Mesenchymal stem cell (in vitro differentiated cells and primary cell): ENCODE data around the gene ASPHD2.

Experiments used
- DNase-seq: peaks from one replicate; pipeline ENCODE4 v3.0.0-alpha.2; 2013
- H2AFZ ChIP-seq: one replicate; pipeline ENCODE4 v1.6.1; 2013; ENCODE audit warnings: low read depth, mild to moderate bottlenecking, control low read depth, inconsistent platforms, low read length, moderate library complexity
- H2AK5ac ChIP-seq: 2 replicates; pipeline ENCODE4 v1.6.1; 2013; ENCODE audit warnings: low read length, moderate library complexity, mild to moderate bottlenecking, inconsistent platforms; ENCODE audit not compliant: severe bottlenecking
- H2BK120ac ChIP-seq: one replicate; pipeline ENCODE4 v1.6.1; 2013; ENCODE audit warnings: low read depth, mild to moderate bottlenecking, inconsistent platforms, low read length, moderate library complexity
- H2BK12ac ChIP-seq, 2 experiments: one replicate each; pipeline ENCODE4 v1.6.1; 2013; ENCODE audit warnings: inconsistent platforms in 2 of 2, low read length in 2 of 2, mild to moderate bottlenecking in 2 of 2, moderate library complexity in 2 of 2, control low read depth in 1 of 2
- H2BK15ac ChIP-seq: one replicate; pipeline ENCODE4 v1.6.1; 2013; ENCODE audit warnings: mild to moderate bottlenecking, low read depth, inconsistent platforms; ENCODE audit not compliant: poor library complexity, severe bottlenecking
- H2BK5ac ChIP-seq: 2 replicates; pipeline ENCODE4 v1.6.1; 2013; ENCODE audit warnings: low read depth, mild to moderate bottlenecking, low read length, control low read depth, inconsistent platforms; ENCODE audit not compliant: poor library complexity, severe bottlenecking
- H3K14ac ChIP-seq, 2 experiments: one replicate each; pipeline ENCODE4 v1.6.1; 2013; ENCODE audit warnings: inconsistent platforms in 2 of 2, low read length in 2 of 2, control low read depth in 1 of 2, mild to moderate bottlenecking in 1 of 2, moderate library complexity in 1 of 2
- H3K18ac ChIP-seq, 2 experiments: one replicate each; pipeline ENCODE4 v1.6.1; 2013; ENCODE audit warnings: inconsistent platforms in 2 of 2, low read length in 2 of 2, control low read depth in 1 of 2, low read depth in 1 of 2, mild to moderate bottlenecking in 1 of 2
- H3K23ac ChIP-seq, 2 experiments: one replicate each; pipeline ENCODE4 v1.6.1; 2013; ENCODE audit warnings: inconsistent platforms in 2 of 2, low read length in 2 of 2, mild to moderate bottlenecking in 2 of 2, moderate library complexity in 2 of 2, control low read depth in 1 of 2
- H3K27ac ChIP-seq: 2 replicates; pipeline ENCODE4 v1.5.1; 2013; ENCODE audit warnings: mild to moderate bottlenecking, moderate library complexity, low read length, control low read depth, inconsistent platforms; ENCODE audit not compliant: poor library complexity, severe bottlenecking
- H3K27me3 ChIP-seq, 2 experiments: 2 replicates each; pipeline versions ENCODE4 v1.6.1 to v1.7.0; 2013; ENCODE audit warnings: low read length in 2 of 2, mild to moderate bottlenecking in 2 of 2, moderate library complexity in 2 of 2, control low read depth in 1 of 2, inconsistent platforms in 1 of 2; ENCODE audit not compliant: control insufficient read depth in 1 of 2, insufficient read depth in 1 of 2
- H3K36me3 ChIP-seq, 2 experiments: 2 replicates each; pipeline versions ENCODE4 v1.6.1 to v1.7.0; 2013; ENCODE audit warnings: low read length in 2 of 2, control low read depth in 1 of 2, inconsistent platforms in 1 of 2, low read depth in 1 of 2, mild to moderate bottlenecking in 1 of 2; ENCODE audit not compliant: insufficient read depth in 2 of 2, control insufficient read depth in 1 of 2
- H3K4ac ChIP-seq, 2 experiments: one replicate each; pipeline ENCODE4 v1.6.1; 2013; ENCODE audit warnings: inconsistent platforms in 2 of 2, low read length in 2 of 2, mild to moderate bottlenecking in 2 of 2, moderate library complexity in 2 of 2, control low read depth in 1 of 2, low read depth in 1 of 2
- H3K4me1 ChIP-seq: 2 replicates; pipeline ENCODE4 v1.6.1; 2013; ENCODE audit warnings: low read depth, low read length, control low read depth; ENCODE audit not compliant: control insufficient read depth, insufficient read depth
- H3K4me2 ChIP-seq: 2 replicates; pipeline ENCODE4 v1.6.1; 2013; ENCODE audit warnings: low read length, mild to moderate bottlenecking, inconsistent platforms; ENCODE audit not compliant: poor library complexity, severe bottlenecking
- H3K4me3 ChIP-seq, 2 experiments: 2 replicates each; pipeline versions ENCODE4 v1.5.1 to v1.7.0; 2013; ENCODE audit warnings: low read length in 2 of 2, mild to moderate bottlenecking in 2 of 2, control low read depth in 1 of 2, low read depth in 1 of 2; ENCODE audit not compliant: insufficient read depth in 1 of 2
- H3K79me1 ChIP-seq: replicated peaks from 2 replicates; pipeline ENCODE4 v1.6.1; 2013; ENCODE audit warnings: mild to moderate bottlenecking, control low read depth, low read length, inconsistent platforms; ENCODE audit not compliant: poor library complexity, severe bottlenecking
- H3K9ac ChIP-seq: 2 replicates; pipeline ENCODE4 v1.7.0; 2013; ENCODE audit warnings: mild to moderate bottlenecking, low read length, moderate library complexity
- H3K9me3 ChIP-seq: 2 replicates; pipeline ENCODE4 v1.7.0; 2013; ENCODE audit warnings: mild to moderate bottlenecking, low read length; ENCODE audit not compliant: control insufficient read depth
- H4K8ac ChIP-seq: one replicate; pipeline ENCODE4 v1.6.1; 2013; ENCODE audit warnings: inconsistent platforms, mild to moderate bottlenecking, low read length, moderate library complexity
- H4K91ac ChIP-seq: one replicate; pipeline ENCODE4 v1.6.1; 2013; ENCODE audit warnings: mild to moderate bottlenecking, low read length, inconsistent platforms
- WGBS: methylation state at CpG from one replicate; pipeline ENCODE4 v1.1.7; 2013; ENCODE audit warnings: mixed read lengths; 5-methylcytosine and 5-hydroxymethylcytosine counted together

ASPHD2 gene

DNA sequence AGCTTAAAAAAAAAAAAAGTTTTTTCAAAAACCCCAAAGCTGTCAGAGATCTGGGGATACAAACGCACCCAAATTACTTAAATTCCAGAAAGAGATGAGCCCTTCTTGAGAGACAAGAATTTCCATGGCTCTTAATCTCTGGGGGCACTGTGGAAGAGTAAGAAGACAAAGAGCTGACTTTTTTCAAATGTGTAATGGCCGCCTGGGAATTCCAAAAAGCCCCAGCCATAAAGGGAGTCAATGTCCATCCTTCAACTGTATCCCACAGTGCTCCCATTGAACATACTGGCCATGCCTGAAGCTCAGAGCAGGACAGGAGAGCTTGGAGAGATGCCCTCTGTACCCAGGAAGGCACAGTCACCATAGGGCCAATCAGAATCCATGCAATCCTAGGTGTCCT, 37.4 kb upstream of the ASPHD2 start:
- Histone ChIP-seq H3K23ac (no peak overlapping the region), H2BK12ac (no peak overlapping the region), H4K91ac (no peak overlapping the region), H3K9ac (no peak overlapping the region), H3K36me3 (no peaks in the 10 kb centered on the region), H2BK5ac (no peak overlapping the region), H2AK5ac (no peak overlapping the region), H3K4me3 (no peak overlapping the region), H3K4ac (no peak overlapping the region), H2AFZ (no peak overlapping the region), H3K9me3 (no peaks in the 10 kb centered on the region), H3K14ac (no peak overlapping the region), H3K27ac (no peak overlapping the region), H3K27me3 (peaks cover 34 to 46% of the 10 kb centered on the region in 2 experiments), H4K8ac (no peak overlapping the region), H2BK15ac (no peak overlapping the region), H3K4me1 (no peaks in the 10 kb centered on the region), H3K79me1 (no peaks in the 10 kb centered on the region), H3K4me2 (no peak overlapping the region), H2BK120ac (no peak overlapping the region), H3K18ac (no peak overlapping the region)
- no peak for DNase-seq
- 86% methylated on average over 1 of the region's 2 CpGs for WGBS

DNA sequence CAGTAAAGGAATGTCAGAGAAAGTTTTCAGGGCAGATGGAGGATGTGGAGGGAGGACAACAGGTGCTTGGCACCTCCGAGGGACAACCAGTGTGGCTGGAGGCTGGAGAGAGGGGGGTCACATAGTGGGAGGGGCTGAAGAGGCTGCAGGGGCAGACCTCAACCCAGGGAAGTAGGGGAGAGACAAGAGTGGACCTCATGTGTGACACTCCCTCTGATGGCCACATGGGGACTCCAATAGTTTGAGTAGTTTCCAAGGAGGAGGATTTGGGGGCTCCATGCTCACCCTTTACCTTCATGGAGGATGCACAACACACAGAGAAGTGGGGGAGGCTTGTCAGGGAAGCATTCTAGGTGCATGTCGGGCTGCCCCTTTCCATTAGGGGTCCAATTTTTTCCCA, 35.1 kb upstream of the ASPHD2 start:
- Histone ChIP-seq H3K23ac (no peak overlapping the region), H2BK120ac (no peak overlapping the region), H2BK5ac (no peak overlapping the region), H3K4me3 (no peak overlapping the region), H2BK15ac (no peak overlapping the region), H3K4ac (no peak overlapping the region), H3K18ac (no peak overlapping the region), H2BK12ac (no peak overlapping the region), H3K4me2 (no peak overlapping the region), H2AK5ac (no peak overlapping the region), H3K9ac (no peak overlapping the region), H3K36me3 (no peaks in the 10 kb centered on the region), H3K9me3 (no peaks in the 10 kb centered on the region), H3K14ac (no peak overlapping the region), H4K91ac (no peak overlapping the region), H3K27ac (no peak overlapping the region), H2AFZ (no peak overlapping the region), H3K79me1 (no peaks in the 10 kb centered on the region), H3K4me1 (no peaks in the 10 kb centered on the region), H3K27me3 (peaks cover 29 to 30% of the 10 kb centered on the region in 2 experiments), H4K8ac (no peak overlapping the region)
- WGBS, result 66% methylated on average over 2 of the region's 2 CpGs
- no peak for DNase-seq

- no peaks in the 10 kb centered on the region for H3K9me3 ChIP-seq
- no peaks in the 10 kb centered on the region for H3K36me3 ChIP-seq
- no peak overlapping the region for H3K18ac ChIP-seq
- no peak overlapping the region for H2BK12ac ChIP-seq
- no peak overlapping the region for H3K4ac ChIP-seq
- no peak overlapping the region for H3K4me2 ChIP-seq
- peaks cover 29 to 30% of the 10 kb centered on the region in 2 experiments for H3K27me3 ChIP-seq
- H3K14ac ChIP-seq, result no peak overlapping the region
- H4K8ac ChIP-seq, result no peak overlapping the region
- no peak overlapping the region for H4K91ac ChIP-seq
- no peak overlapping the region for H3K4me3 ChIP-seq
- H2AK5ac ChIP-seq, result no peak overlapping the region
- no peak for DNase-seq
- H2AFZ ChIP-seq, result no peak overlapping the region
- H2BK5ac ChIP-seq, result no peak overlapping the region
- H3K27ac ChIP-seq, result no peak overlapping the region
- H3K79me1 ChIP-seq, result no peaks in the 10 kb centered on the region
- no peak overlapping the region for H2BK120ac ChIP-seq
- no peaks in the 10 kb centered on the region for H3K4me1 ChIP-seq
- H3K9ac ChIP-seq, result no peak overlapping the region
- H3K23ac ChIP-seq, result no peak overlapping the region
- WGBS, result 67% methylated on average over 1 of the region's 1 CpG
- no peak overlapping the region for H2BK15ac ChIP-seq
Measured at GRCh38 chr22:26394777-26395176, 34.3 kb upstream of the ASPHD2 start.

DNA sequence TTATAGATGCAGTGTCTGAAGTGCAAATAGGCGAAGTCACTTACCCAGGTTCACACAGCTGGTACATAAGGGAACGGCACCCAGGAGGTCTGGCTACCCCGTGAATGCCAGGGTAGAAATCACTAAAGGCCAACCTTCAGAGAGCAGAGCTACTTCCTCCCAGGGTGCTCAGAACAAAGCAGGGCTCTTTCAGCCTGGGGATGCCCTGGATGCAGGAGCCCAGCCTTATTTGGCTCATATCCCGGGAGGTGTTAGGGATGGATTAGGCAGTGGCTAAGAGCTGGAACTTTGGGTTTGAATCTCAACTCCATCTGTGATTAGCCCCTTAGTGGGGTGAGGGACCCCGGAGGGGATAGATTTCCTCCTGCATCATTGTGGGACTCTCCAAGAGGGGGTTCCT, 33.1 kb upstream of the ASPHD2 start:
- peaks cover 29 to 30% of the 10 kb centered on the region in 2 experiments for H3K27me3 ChIP-seq

More for the DNA sequence above, 33.1 kb upstream of the ASPHD2 start:
- H3K14ac ChIP-seq, result no peak overlapping the region
- H3K9ac ChIP-seq, result no peak overlapping the region
- H3K18ac ChIP-seq, result no peak overlapping the region
- H2AFZ ChIP-seq, result no peak overlapping the region
- H3K4ac ChIP-seq, result no peak overlapping the region
- 78% methylated on average over 4 of the region's 5 CpGs for WGBS
- H3K9me3 ChIP-seq, result no peaks in the 10 kb centered on the region
- H4K91ac ChIP-seq, result no peak overlapping the region
- H3K36me3 ChIP-seq, result no peaks in the 10 kb centered on the region
- H3K4me2 ChIP-seq, result no peak overlapping the region
- no peaks in the 10 kb centered on the region for H3K79me1 ChIP-seq
- H3K23ac ChIP-seq, result no peak overlapping the region
- no peak overlapping the region for H2BK120ac ChIP-seq
- H2BK15ac ChIP-seq, result no peak overlapping the region
- H4K8ac ChIP-seq, result no peak overlapping the region
- no peaks in the 10 kb centered on the region for H3K4me1 ChIP-seq
- no peak overlapping the region for H3K27ac ChIP-seq
- no peak for DNase-seq
- no peak overlapping the region for H2BK5ac ChIP-seq
- H3K4me3 ChIP-seq, result no peak overlapping the region
- no peak overlapping the region for H2AK5ac ChIP-seq
- no peak overlapping the region for H2BK12ac ChIP-seq
